ENCODE data around the gene MAN1C1.
"Not testable (repeated sequence)": the region's sequence is repeated elsewhere in the genome, so short reads cannot be mapped to it uniquely, and the experiment has no call there.

MAN1C1 gene

GRCh38 chr1:25581764-25582163 lies 34.8 kb upstream of the MAN1C1 start:
- in situ Hi-C loops (cut with HindIII; ENCODE audit: low sequenced_read_pairs): no loop called here

GRCh38 chr1:25583519-25584370 lies 32.8 kb upstream of the MAN1C1 start:
- in situ Hi-C loops (cut with HindIII; ENCODE audit: low sequenced_read_pairs): no loop called here

GRCh38 chr1:25586181-25586588 lies 30.4 kb upstream of the MAN1C1 start:
- in situ Hi-C loops (cut with HindIII; ENCODE audit: low sequenced_read_pairs): no loop called here

GRCh38 chr1:25587290-25587689 lies 29.3 kb upstream of the MAN1C1 start:
- in situ Hi-C loops (cut with HindIII; ENCODE audit: low sequenced_read_pairs): no loop called here

GRCh38 chr1:25588224-25588623 lies 28.4 kb upstream of the MAN1C1 start:
- in situ Hi-C loops (cut with HindIII; ENCODE audit: low sequenced_read_pairs): not testable (repeated sequence)

GRCh38 chr1:25588786-25589185 lies 27.8 kb upstream of the MAN1C1 start:
- in situ Hi-C loops (cut with HindIII; ENCODE audit: low sequenced_read_pairs): not testable (repeated sequence)

- in situ Hi-C loops (cut with HindIII; ENCODE audit: low sequenced_read_pairs): loop anchor here (10.0 kb wide), 1 partner anchor 195 kb away; no protein-coding TSS in a partner anchor
Observed at GRCh38 chr1:25590096-25590824, 26.3 kb upstream of the MAN1C1 start.

GRCh38 chr1:25593861-25594260 lies 22.7 kb upstream of the MAN1C1 start:
- in situ Hi-C loops (cut with HindIII; ENCODE audit: low sequenced_read_pairs): loop anchor here (10.0 kb wide), 1 partner anchor 191 kb away; no protein-coding TSS in a partner anchor

- in situ Hi-C loops (cut with HindIII; ENCODE audit: low sequenced_read_pairs): loop anchor here (5.0 to 10.0 kb wide), 2 partner anchors 98 to 190 kb away; no protein-coding TSS in a partner anchor
Observed at GRCh38 chr1:25594971-25595370, 21.6 kb upstream of the MAN1C1 start.

GRCh38 chr1:25596641-25597040 lies 19.9 kb upstream of the MAN1C1 start:
- in situ Hi-C loops (cut with HindIII; ENCODE audit: low sequenced_read_pairs): loop anchor here (5.0 to 10.0 kb wide), 2 partner anchors 99 to 188 kb away; no protein-coding TSS in a partner anchor

- in situ Hi-C loops (cut with HindIII; ENCODE audit: low sequenced_read_pairs): loop anchor here (5.0 to 10.0 kb wide), 2 partner anchors 102 to 186 kb away; no protein-coding TSS in a partner anchor
Observed at GRCh38 chr1:25598879-25599278, 17.7 kb upstream of the MAN1C1 start.

GRCh38 chr1:25599969-25600610 lies 16.5 kb upstream of the MAN1C1 start:
- in situ Hi-C loops (cut with HindIII; ENCODE audit: low sequenced_read_pairs): loop anchor here (5.0 to 10.0 kb wide), 2 partner anchors 103 to 185 kb away; no protein-coding TSS in a partner anchor

GRCh38 chr1:25600971-25601699 lies 15.5 kb upstream of the MAN1C1 start:
- in situ Hi-C loops (cut with HindIII; ENCODE audit: low sequenced_read_pairs): not testable (repeated sequence)

- in situ Hi-C loops (cut with HindIII; ENCODE audit: low sequenced_read_pairs): not testable (repeated sequence)
Observed at GRCh38 chr1:25603779-25604538, 12.6 kb upstream of the MAN1C1 start.

GRCh38 chr1:25607123-25607522 lies 9.5 kb upstream of the MAN1C1 start:
- in situ Hi-C loops (cut with HindIII; ENCODE audit: low sequenced_read_pairs): no loop called here

GRCh38 chr1:25608488-25609178 lies 8.0 kb upstream of the MAN1C1 start:
- in situ Hi-C loops (cut with HindIII; ENCODE audit: low sequenced_read_pairs): no loop called here

- in situ Hi-C loops (cut with HindIII; ENCODE audit: low sequenced_read_pairs): loop anchor here (5.0 kb wide), 2 partner anchors 33 to 77 kb away; no protein-coding TSS in a partner anchor
Observed at GRCh38 chr1:25609921-25610320, 6.7 kb upstream of the MAN1C1 start.

- in situ Hi-C loops (cut with HindIII; ENCODE audit: low sequenced_read_pairs): loop anchor here (5.0 kb wide), 2 partner anchors 34 to 76 kb away; no protein-coding TSS in a partner anchor
Observed at GRCh38 chr1:25610822-25611630, 5.6 kb upstream of the MAN1C1 start.

Measured in endothelial cell of hepatic sinusoid (primary cell).